WTC11 (cell line): ENCODE results near the gene MAD2L1. TPM values are rescaled to one million over a fixed set of nuclear protein-coding genes. Genes with fewer than 3 reads are reported as not detected.
"Not testable (repeated sequence)": the region's sequence is repeated elsewhere in the genome, so short reads cannot be mapped to it uniquely, and the experiment has no call there.

Source experiments
- ATAC-seq: fragments of 200-7000 bp; cut with Tn5 transposase; 2 replicates; pipeline ENCODE4 v1.10.0; 2021; ENCODE audit warnings: mild to moderate bottlenecking, moderate library complexity
- CTCF ChIA-PET: fragments of 300-600 bp; sonication (Branson Sonifier 250); formaldehyde crosslinking; loops from one replicate; lab custom pipeline; 2021; ENCODE audit warnings: antibody characterized with exemption; lab: Charles Lee
- POLR2A ChIA-PET: fragments of 350-600 bp; sonication (Branson Sonifier 250); formaldehyde crosslinking; loops from one replicate; lab custom pipeline; 2021; ENCODE audit warnings: antibody characterized with exemption; lab: Charles Lee
- DNase-seq: peaks from one replicate; pipeline ENCODE4 v3.0.0; 2021; ENCODE audit warnings: low spot score
- H3K27ac Mint-ChIP-seq: 2 replicates; pipeline ENCODE4 v1.8.0; 2021; ENCODE audit warnings: mixed read lengths
- H3K27me3 Mint-ChIP-seq: 2 replicates; pipeline ENCODE4 v1.8.0; 2021; ENCODE audit warnings: low read depth, mild to moderate bottlenecking, moderate library complexity, mixed read lengths
- H3K36me3 Mint-ChIP-seq: 2 replicates; pipeline ENCODE4 v1.8.0; 2021; ENCODE audit warnings: mixed read lengths
- H3K4me1 Mint-ChIP-seq: 2 replicates; pipeline ENCODE4 v1.8.0; 2022; ENCODE audit warnings: mixed read lengths
- H3K4me3 Mint-ChIP-seq: 2 replicates; pipeline ENCODE4 v1.8.0; 2021; ENCODE audit warnings: mild to moderate bottlenecking, moderate library complexity, mixed read lengths
- H3K9me3 Mint-ChIP-seq: 2 replicates; pipeline ENCODE4 v1.8.0; 2021; ENCODE audit warnings: mixed read lengths
- ATF1 ChIP-seq: sonication (generic); formaldehyde crosslinking; IDR thresholded peaks from 2 replicates; pipeline ENCODE4 v1.8.1; 2023; ENCODE audit warnings: mild to moderate bottlenecking, moderate library complexity, missing genetic modification reagents
- ETV6 ChIP-seq: sonication (generic); formaldehyde crosslinking; IDR thresholded peaks from 2 replicates; pipeline ENCODE4 v1.8.1; 2022; ENCODE audit warnings: mild to moderate bottlenecking, missing genetic modification reagents
- SMAD4 ChIP-seq: sonication (generic); formaldehyde crosslinking; IDR thresholded peaks from 2 replicates; pipeline ENCODE4 v1.8.0; 2022; ENCODE audit warnings: mild to moderate bottlenecking, missing genetic modification reagents
- TP53 ChIP-seq: sonication (generic); formaldehyde crosslinking; IDR thresholded peaks from 2 replicates; pipeline ENCODE4 v1.8.1; 2023; ENCODE audit warnings: mild to moderate bottlenecking, missing genetic modification reagents
- ZBTB21 ChIP-seq: sonication (generic); formaldehyde crosslinking; IDR thresholded peaks from 2 replicates; pipeline ENCODE4 v1.8.1; 2023; ENCODE audit warnings: mild to moderate bottlenecking, missing genetic modification reagents, borderline replicate concordance
- ZNF138 ChIP-seq: sonication (generic); formaldehyde crosslinking; conservative IDR thresholded peaks from 2 replicates; pipeline ENCODE4 v1.8.1; 2022; ENCODE audit warnings: mild to moderate bottlenecking, moderate library complexity, missing genetic modification reagents
- ZNF219 ChIP-seq: sonication (generic); formaldehyde crosslinking; IDR thresholded peaks from 2 replicates; pipeline ENCODE4 v1.8.0; 2023; ENCODE audit warnings: missing genetic modification reagents, mild to moderate bottlenecking, borderline replicate concordance
- ZNF263 ChIP-seq: sonication (generic); formaldehyde crosslinking; IDR thresholded peaks from 2 replicates; pipeline ENCODE4 v1.8.1; 2022; ENCODE audit warnings: low read depth, mild to moderate bottlenecking, moderate library complexity, missing genetic modification reagents
- ZNF396 ChIP-seq: fragments of 250-450 bp; sonication (Bioruptor Pico); IDR thresholded peaks from 2 replicates; pipeline ENCODE4 v1.8.0; 2021; ENCODE audit warnings: mild to moderate bottlenecking, moderate library complexity, borderline replicate concordance
- total RNA-seq: library from RNA; stranded (reverse); gene quantifications from 3 replicates; pipeline ENCODE4 v1.2.3, GENCODE V29; 2021
- TF ChIP-seq, protein P1 (sequence below): fragments of 250-450 bp; sonication (Bioruptor Pico); IDR thresholded peaks from 2 replicates; pipeline ENCODE4 v1.9.0; 2021; ENCODE audit warnings: mild to moderate bottlenecking, borderline replicate concordance
- TF ChIP-seq, protein P2 (sequence below): fragments of 250-450 bp; sonication (Bioruptor Pico); conservative IDR thresholded peaks from 2 replicates; pipeline ENCODE4 v1.9.0; 2021; ENCODE audit warnings: mild to moderate bottlenecking
- TF ChIP-seq, protein P3 (sequence below): sonication (generic); formaldehyde crosslinking; IDR thresholded peaks from 2 replicates; pipeline ENCODE4 v1.8.0; 2022; ENCODE audit warnings: missing genetic modification reagents
- TF ChIP-seq, protein P4 (sequence below): sonication (generic); formaldehyde crosslinking; IDR thresholded peaks from 2 replicates; pipeline ENCODE4 v1.8.1; 2022; ENCODE audit warnings: low read depth, mild to moderate bottlenecking, moderate library complexity, missing genetic modification reagents, borderline replicate concordance
- TF ChIP-seq, protein P5 (sequence below): sonication (generic); formaldehyde crosslinking; IDR thresholded peaks from 2 replicates; pipeline ENCODE4 v1.8.1; 2023; ENCODE audit warnings: mild to moderate bottlenecking, moderate library complexity, missing genetic modification reagents

Gene MAD2L1
- total RNA-seq, 1 experiment from 2014 or later: 81.2 TPM

DNA sequence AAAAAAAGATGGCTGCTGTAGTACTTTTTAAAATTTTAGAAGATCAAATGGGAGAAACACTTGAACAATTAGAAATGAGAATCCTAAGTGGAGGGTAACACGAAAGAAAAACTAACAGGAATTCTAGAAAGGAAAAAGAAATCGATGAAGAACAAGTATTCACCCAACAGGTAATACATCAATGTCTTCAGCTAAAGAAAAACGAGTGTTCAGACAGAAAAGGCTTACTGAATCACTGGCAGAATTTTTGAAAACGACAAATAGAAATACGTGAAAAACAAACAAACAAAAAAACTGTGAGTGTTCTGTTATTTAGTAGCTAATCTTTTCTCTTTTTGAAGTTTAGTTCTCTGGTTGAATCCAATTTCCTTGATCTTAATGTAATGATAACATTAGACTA lies 1.8 kb downstream of the MAD2L1 start (continued):
- TF ChIP-seq, protein P1, sequence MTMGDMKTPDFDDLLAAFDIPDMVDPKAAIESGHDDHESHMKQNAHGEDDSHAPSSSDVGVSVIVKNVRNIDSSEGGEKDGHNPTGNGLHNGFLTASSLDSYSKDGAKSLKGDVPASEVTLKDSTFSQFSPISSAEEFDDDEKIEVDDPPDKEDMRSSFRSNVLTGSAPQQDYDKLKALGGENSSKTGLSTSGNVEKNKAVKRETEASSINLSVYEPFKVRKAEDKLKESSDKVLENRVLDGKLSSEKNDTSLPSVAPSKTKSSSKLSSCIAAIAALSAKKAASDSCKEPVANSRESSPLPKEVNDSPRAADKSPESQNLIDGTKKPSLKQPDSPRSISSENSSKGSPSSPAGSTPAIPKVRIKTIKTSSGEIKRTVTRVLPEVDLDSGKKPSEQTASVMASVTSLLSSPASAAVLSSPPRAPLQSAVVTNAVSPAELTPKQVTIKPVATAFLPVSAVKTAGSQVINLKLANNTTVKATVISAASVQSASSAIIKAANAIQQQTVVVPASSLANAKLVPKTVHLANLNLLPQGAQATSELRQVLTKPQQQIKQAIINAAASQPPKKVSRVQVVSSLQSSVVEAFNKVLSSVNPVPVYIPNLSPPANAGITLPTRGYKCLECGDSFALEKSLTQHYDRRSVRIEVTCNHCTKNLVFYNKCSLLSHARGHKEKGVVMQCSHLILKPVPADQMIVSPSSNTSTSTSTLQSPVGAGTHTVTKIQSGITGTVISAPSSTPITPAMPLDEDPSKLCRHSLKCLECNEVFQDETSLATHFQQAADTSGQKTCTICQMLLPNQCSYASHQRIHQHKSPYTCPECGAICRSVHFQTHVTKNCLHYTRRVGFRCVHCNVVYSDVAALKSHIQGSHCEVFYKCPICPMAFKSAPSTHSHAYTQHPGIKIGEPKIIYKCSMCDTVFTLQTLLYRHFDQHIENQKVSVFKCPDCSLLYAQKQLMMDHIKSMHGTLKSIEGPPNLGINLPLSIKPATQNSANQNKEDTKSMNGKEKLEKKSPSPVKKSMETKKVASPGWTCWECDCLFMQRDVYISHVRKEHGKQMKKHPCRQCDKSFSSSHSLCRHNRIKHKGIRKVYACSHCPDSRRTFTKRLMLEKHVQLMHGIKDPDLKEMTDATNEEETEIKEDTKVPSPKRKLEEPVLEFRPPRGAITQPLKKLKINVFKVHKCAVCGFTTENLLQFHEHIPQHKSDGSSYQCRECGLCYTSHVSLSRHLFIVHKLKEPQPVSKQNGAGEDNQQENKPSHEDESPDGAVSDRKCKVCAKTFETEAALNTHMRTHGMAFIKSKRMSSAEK (CRISPR knock-in tag): no peak
- TF ChIP-seq ZNF263 (CRISPR knock-in tag) (no peak), ZBTB21 (CRISPR knock-in tag) (no peak), ZNF138 (CRISPR knock-in tag) (no peak), SMAD4 (no peak), ZNF219 (no peak)
- TF ChIP-seq, protein P2, sequence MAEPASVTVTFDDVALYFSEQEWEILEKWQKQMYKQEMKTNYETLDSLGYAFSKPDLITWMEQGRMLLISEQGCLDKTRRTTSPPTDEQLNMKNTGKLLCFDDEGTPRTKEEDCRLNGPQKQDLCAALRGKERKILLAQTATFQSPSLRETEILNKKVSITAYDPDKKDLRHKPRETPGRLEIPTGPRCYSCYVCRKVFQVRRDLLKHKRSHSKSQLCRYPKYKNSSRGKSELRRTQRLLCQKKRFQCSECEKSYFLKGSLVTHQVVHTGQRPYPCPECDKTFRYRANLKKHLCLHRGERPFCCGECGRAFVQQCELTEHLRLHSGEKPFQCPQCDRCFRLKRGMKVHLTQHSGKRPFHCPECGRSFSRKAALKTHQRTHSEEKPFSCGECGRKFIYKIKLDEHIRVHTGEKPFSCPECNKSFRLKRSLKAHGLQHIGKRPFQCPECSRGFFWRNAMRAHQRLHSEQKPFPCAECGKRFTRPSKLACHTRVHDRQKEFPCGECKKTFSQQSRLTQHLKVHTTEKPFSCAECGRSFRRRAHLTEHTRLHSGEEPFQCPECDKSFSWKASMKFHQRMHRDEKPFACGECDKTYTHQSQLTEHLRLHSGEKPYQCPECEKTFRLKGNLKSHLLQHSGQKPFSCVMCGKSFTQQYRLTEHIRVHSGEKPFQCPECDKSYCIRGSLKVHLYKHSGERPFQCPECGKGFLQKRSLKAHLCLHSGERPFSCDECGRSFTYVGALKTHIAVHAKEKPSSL (CRISPR knock-in tag): no peak

DNA sequence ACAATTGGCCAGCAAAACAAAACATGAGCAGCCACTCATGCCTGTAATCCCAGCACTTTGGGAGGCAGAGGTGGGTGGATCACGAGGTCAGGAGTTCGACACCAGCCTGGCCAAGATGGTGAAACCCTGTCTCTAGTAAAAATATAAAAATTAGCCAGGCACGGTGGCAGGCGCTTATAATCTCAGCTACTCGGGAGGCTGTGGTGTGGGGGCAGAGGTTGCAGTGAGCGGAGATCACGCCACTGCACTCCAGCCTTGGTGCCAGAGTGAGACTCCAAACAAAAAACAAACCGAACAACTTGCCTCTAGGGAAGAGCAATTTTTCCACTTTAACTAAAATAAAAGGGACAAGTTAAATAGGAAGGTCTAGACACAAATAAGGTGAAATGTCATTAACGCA lies 2.9 kb downstream of the MAD2L1 start:
- H3K27me3 Mint-ChIP-seq, POLR2A ChIA-PET, ATAC-seq, CTCF ChIA-PET, DNase-seq, H3K9me3 Mint-ChIP-seq: not testable (repeated sequence)
- Mint-ChIP-seq H3K4me3 (peak overlapping the region; percentile 97), H3K4me1 (peaks cover 42% of the 10 kb centered on the region), H3K36me3 (peaks cover 47% of the 10 kb centered on the region), H3K27ac (0 out of 2 replicates have a peak overlapping the region, but pooled peaks have one; percentile 19)

DNA sequence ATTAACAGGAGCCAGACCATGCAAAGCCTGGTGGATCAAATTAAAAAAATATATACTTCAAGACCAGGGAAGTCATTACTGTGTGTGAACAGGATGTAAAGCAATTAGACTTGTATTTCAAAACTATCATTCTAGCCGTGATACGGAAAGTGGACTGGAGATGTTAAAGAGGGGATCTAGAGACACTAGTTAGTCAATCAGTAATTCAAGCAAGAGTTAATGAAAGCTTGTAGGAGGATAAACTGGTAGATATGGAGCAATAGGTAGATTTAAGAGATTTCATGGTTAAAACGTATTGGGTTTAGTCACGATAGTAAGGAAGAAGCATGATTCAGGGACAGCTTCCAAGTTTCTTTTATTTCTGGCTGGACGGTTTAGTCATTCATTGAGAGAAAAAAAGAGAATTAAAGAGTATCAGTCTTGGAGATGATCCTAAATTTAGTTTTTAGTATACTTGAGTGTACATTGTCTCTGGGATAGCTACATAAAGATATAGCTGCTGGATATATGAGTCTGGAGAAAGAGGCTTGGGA lies 3.9 kb downstream of the MAD2L1 start:
- H3K36me3 Mint-ChIP-seq: peaks cover 55% of the 10 kb centered on the region
- CTCF ChIA-PET: no interaction called here

More for the DNA sequence above, 3.9 kb downstream of the MAD2L1 start:
- no peak for ATAC-seq
- POLR2A ChIA-PET: no interaction called here
- Mint-ChIP-seq H3K27ac (peak overlapping the region; percentile 17; the same call in 1 of the 2 replicates), H3K4me3 (no peak overlapping the region), H3K27me3 (no peaks in the 10 kb centered on the region), H3K4me1 (peaks cover 35% of the 10 kb centered on the region), H3K9me3 (no peaks in the 10 kb centered on the region)
- TF ChIP-seq ATF1 (CRISPR knock-in tag): no peak
- no peak for TF ChIP-seq ZNF396
- no peak for TF ChIP-seq ETV6 (CRISPR knock-in tag)
- TF ChIP-seq, protein P3, sequence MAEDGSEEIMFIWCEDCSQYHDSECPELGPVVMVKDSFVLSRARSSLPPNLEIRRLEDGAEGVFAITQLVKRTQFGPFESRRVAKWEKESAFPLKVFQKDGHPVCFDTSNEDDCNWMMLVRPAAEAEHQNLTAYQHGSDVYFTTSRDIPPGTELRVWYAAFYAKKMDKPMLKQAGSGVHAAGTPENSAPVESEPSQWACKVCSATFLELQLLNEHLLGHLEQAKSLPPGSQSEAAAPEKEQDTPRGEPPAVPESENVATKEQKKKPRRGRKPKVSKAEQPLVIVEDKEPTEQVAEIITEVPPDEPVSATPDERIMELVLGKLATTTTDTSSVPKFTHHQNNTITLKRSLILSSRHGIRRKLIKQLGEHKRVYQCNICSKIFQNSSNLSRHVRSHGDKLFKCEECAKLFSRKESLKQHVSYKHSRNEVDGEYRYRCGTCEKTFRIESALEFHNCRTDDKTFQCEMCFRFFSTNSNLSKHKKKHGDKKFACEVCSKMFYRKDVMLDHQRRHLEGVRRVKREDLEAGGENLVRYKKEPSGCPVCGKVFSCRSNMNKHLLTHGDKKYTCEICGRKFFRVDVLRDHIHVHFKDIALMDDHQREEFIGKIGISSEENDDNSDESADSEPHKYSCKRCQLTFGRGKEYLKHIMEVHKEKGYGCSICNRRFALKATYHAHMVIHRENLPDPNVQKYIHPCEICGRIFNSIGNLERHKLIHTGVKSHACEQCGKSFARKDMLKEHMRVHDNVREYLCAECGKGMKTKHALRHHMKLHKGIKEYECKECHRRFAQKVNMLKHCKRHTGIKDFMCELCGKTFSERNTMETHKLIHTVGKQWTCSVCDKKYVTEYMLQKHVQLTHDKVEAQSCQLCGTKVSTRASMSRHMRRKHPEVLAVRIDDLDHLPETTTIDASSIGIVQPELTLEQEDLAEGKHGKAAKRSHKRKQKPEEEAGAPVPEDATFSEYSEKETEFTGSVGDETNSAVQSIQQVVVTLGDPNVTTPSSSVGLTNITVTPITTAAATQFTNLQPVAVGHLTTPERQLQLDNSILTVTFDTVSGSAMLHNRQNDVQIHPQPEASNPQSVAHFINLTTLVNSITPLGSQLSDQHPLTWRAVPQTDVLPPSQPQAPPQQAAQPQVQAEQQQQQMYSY (CRISPR knock-in tag): no peak
- TF ChIP-seq TP53 (CRISPR knock-in tag): no peak
- TF ChIP-seq, protein P4, sequence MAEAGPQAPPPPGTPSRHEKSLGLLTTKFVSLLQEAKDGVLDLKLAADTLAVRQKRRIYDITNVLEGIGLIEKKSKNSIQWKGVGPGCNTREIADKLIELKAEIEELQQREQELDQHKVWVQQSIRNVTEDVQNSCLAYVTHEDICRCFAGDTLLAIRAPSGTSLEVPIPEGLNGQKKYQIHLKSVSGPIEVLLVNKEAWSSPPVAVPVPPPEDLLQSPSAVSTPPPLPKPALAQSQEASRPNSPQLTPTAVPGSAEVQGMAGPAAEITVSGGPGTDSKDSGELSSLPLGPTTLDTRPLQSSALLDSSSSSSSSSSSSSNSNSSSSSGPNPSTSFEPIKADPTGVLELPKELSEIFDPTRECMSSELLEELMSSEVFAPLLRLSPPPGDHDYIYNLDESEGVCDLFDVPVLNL (CRISPR knock-in tag): no peak
- no peak for TF ChIP-seq SMAD4
- TF ChIP-seq, protein P5, sequence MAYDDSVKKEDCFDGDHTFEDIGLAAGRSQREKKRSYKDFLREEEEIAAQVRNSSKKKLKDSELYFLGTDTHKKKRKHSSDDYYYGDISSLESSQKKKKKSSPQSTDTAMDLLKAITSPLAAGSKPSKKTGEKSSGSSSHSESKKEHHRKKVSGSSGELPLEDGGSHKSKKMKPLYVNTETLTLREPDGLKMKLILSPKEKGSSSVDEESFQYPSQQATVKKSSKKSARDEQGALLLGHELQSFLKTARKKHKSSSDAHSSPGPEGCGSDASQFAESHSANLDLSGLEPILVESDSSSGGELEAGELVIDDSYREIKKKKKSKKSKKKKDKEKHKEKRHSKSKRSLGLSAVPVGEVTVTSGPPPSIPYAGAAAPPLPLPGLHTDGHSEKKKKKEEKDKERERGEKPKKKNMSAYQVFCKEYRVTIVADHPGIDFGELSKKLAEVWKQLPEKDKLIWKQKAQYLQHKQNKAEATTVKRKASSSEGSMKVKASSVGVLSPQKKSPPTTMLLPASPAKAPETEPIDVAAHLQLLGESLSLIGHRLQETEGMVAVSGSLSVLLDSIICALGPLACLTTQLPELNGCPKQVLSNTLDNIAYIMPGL (CRISPR knock-in tag): no peak
- no peak for DNase-seq
